Right lobe of liver (tissue), 6 donors: Measurements from ENCODE around the gene AARS1. TPM values are rescaled to one million over a fixed set of nuclear protein-coding genes. Genes with fewer than 3 reads are reported as not detected.
A peak's percentile ranks its signal among the peaks of the same experiment; 100 is the strongest.

Experiments used
- ATAC-seq, 4 donors: fragments of 200-7000 bp; cut with Tn5 transposase; one replicate each; pipeline ENCODE4 v1.9.1; 2020; ENCODE audit warnings: mild to moderate bottlenecking in 4 of 4, moderate library complexity in 4 of 4
- DNase-seq, 3 donors: peaks; one replicate each; pipeline ENCODE4 v3.0.0-alpha.2; 2020
- H3K27ac ChIP-seq, 3 donors: fragments of 200-600 bp; one replicate each; pipeline ENCODE4 v1.8.0; 2022
- H3K27me3 ChIP-seq, 2 donors: fragments of 200-600 bp; one replicate each; pipeline ENCODE4 v1.8.0; 2022
- H3K36me3 ChIP-seq, 4 donors: fragments of 200-600 bp; sonication (generic) in 1 of 4; one replicate each; pipeline versions ENCODE4 v1.5.1 to v1.8.0; 2017 to 2022; ENCODE audit warnings: control low read depth in 1 of 4
- H3K4me1 ChIP-seq, 4 donors: fragments of 200-600 bp; sonication (generic) in 1 of 4; one replicate each; pipeline versions ENCODE4 v1.5.1 to v1.8.0; 2017 to 2022; ENCODE audit warnings: control low read depth in 1 of 4
- H3K4me3 ChIP-seq, 3 donors: fragments of 200-600 bp; one replicate each; pipeline ENCODE4 v1.8.0; 2022
- H3K9me3 ChIP-seq, 4 donors: fragments of 200-600 bp; sonication (generic) in 1 of 4; one replicate each; pipeline versions ENCODE4 v1.5.1 to v1.8.0; 2017 to 2022; ENCODE audit warnings: control low read depth in 1 of 4
- CTCF ChIP-seq, 4 donors: fragments of 200-600 bp in 3 of 4; fragments of 450-650 bp in 1 of 4; IDR thresholded peaks; one replicate each; pipeline versions ENCODE4 v1.5.1 to v1.8.0; 2016 to 2022; ENCODE audit warnings: antibody characterized with exemption in 4 of 4, mild to moderate bottlenecking in 2 of 4
- POLR2A ChIP-seq: fragments of 450-650 bp; IDR thresholded peaks from one replicate; pipeline ENCODE4 v1.6.1; 2017; ENCODE audit warnings: antibody characterized with exemption, mild to moderate bottlenecking
- WGBS: methylation state at CpG from one replicate; pipeline ENCODE4 v1.1.6; 2018; ENCODE audit warnings: low coverage, low lambda C conversion rate; ENCODE audit not compliant: insufficient coverage; ENCODE audit errors: missing lambda C conversion rate; 5-methylcytosine and 5-hydroxymethylcytosine counted together
- intact Hi-C, 2 donors: fragments of 100-400 bp; cut with DNase I; formaldehyde crosslinking; loops; one replicate each; pipeline versions ENCODE4 v1.11.2 to v1.14.1; 2022
- total RNA-seq, 6 experiments: library from RNA; depleted of rRNA in 2 of 6; stranded (reverse); fragments of >200 nt in 2 of 6; fragmentation: NEBNext Ultra II Directional in 3 of 6; extraction: Animal tissue kit (Norgen Biotek cat#: 25700) in 3 of 6; gene quantifications; one replicate each; pipeline versions ENCODE4 v1.1.0 to v1.2.4, GENCODE V29; 2016 to 2023
- donor health status: DM: no; HTN: yes; CAD: no.
- donor health status: DM: no; HTN: no; CAD: no.
- donor health status: DM: no; HTN: no; CAD: no.
- donor health status: DM: no; HTN: yes; CAD: no.
- donor health status: DM: no; HTN: yes; CAD: no.

The AARS1 gene
- total RNA-seq, 6 experiments from 2014 or later: 74.2 to 91.8 (median 80.7) TPM

DNA sequence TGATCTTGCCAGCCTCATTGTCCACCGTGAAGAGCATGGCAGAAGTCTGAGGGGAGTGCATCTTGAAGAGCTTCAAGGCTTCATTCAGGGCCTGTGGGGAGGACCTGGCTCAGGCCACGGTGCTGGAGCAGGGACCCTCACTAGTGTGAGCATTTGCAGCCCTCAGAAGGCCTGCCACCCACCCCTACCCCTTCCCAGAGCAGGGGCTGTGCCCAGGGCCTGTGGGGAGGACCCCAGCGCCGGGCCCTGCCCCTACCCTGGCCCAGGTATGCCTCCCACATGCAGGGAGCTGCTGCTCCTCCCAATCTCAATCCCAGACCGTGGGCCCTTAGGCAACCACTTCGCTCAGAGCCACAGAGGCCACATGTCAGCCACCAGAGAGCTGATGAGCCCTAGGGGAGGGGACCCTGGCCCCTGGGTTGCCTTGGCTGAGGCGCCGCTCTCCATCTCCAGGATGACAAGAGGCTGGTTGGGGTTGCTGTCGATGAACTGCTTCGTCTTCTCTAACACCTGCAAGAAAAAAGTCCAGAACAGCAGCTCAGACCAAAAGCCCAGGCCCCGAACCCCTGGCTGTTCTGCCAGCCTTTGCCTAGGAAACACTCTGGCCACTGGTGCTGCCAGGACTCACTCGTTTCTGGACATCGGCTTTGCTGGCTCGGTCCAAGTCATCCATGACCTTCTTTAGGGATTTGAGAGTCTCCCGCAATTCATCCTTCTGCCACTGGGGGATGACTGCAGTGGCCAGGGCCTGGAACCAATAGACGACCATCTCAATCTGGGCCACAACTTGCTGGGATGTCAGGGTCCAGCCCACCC lies 35.8 kb downstream of the AARS1 start:
- no peak for ATAC-seq
- Histone ChIP-seq H3K36me3 (peaks cover 0 to 65% (median 47%) of the 10 kb centered on the region in 4 donors), H3K4me3 (no peak overlapping the region), H3K4me1 (peaks cover 0 to 20% (median 8%) of the 10 kb centered on the region in 4 donors), H3K9me3 (no peaks in the 10 kb centered on the region), H3K27me3 (no peaks in the 10 kb centered on the region), H3K27ac (no peak overlapping the region)
- peak in 1 of 3 donors; percentile 47 for DNase-seq
- intact Hi-C loops: loop anchor here in 1 of 2 donors (10.0 kb wide), 1 partner anchor 89 kb away; no protein-coding TSS in a partner anchor
- peak; percentile 34 to 38 (median 36) for TF ChIP-seq CTCF (IDR thresholded peaks at IDR 0.05)
- TF ChIP-seq POLR2A: no peak
- WGBS: 86% methylated on average over 3 of the region's 16 CpGs

GRCh38 chr16:70252355-70252988 lies 36.8 kb downstream of the AARS1 start:
- H3K27me3 ChIP-seq: no peaks in the 10 kb centered on the region
- peaks cover 0 to 20% (median 8%) of the 10 kb centered on the region in 4 donors for H3K4me1 ChIP-seq
- no peaks in the 10 kb centered on the region for H3K9me3 ChIP-seq
- H3K27ac ChIP-seq: no peak overlapping the region
- H3K4me3 ChIP-seq: no peak overlapping the region
- TF ChIP-seq POLR2A: no peak
- peak in 2 of 4 donors; percentile 9 to 28 for TF ChIP-seq CTCF (IDR thresholded peaks at IDR 0.05)
- intact Hi-C loops: loop anchor here in 1 of 2 donors (10.0 kb wide), 1 partner anchor 88 kb away; no protein-coding TSS in a partner anchor
- 78% methylated on average over 8 of the region's 21 CpGs for WGBS
- no peak for ATAC-seq
- DNase-seq: no peak
- H3K36me3 ChIP-seq: peaks cover 0 to 54% (median 40%) of the 10 kb centered on the region in 4 donors

DNA sequence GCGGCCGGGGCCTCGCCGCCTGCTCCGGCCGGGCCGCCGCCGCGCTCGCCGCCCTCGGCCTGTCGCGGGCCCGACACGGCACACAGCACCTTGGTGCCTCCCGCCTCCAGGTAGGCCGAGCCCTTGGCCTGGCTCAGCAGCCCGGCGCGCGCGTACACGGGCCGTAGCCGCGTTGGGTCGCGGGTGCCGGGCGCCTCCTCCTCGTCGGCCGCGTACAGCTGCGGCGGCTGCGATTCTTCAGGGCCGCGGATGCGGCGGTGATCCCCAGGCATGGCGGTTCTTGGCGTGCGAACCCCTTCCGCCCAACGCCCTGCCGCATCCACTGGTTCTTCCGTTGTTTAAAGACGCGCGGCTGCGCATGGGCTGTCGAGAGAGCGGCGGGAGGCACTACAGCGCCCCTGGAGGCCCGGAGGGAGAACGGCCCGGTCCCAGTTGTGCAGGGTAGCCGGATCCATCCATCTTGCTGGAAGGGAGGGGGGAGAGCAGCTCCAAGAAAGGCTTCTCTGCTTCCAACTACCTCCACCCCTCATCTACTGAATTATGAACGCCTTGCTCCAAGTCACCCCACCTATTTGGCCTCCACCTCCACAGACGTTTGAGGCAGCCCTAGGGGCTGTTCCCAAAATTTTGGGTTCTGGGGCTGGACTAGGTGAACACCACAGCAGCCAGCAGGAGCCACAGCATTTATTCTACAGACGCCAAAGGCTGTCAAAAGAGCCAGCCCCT lies 37.5 kb downstream of the AARS1 start, which contains the start of gene EXOSC6:
Gene EXOSC6 (minus strand): TSS at position 312 of the 726 bp plus-strand sequence. CDS start 40 bp downstream, at position 272.
- peak; percentile 94 to 98 (median 96) for TF ChIP-seq CTCF (IDR thresholded peaks at IDR 0.05)
- peak; percentile 77 for TF ChIP-seq POLR2A
- WGBS: 6% methylated on average over 8 of the region's 65 CpGs
- DNase-seq: peak; percentile 91 to 96 (median 92)
- H3K27me3 ChIP-seq: no peaks in the 10 kb centered on the region
- peaks cover 0 to 48% (median 34%) of the 10 kb centered on the region in 4 donors for H3K36me3 ChIP-seq
- ATAC-seq: peak; percentile 95 to 98 (median 96)
- H3K4me1 ChIP-seq: peaks cover 0 to 20% (median 8%) of the 10 kb centered on the region in 4 donors
- peak within 1 kb of the TSS; percentile 73 to 88 (median 84) for H3K4me3 ChIP-seq
- intact Hi-C loops: loop anchor here in 1 of 2 donors (10.0 kb wide), 1 partner anchor 87 kb away; no protein-coding TSS in a partner anchor
- H3K27ac ChIP-seq: peak within 1 kb of the TSS; percentile 60 to 79 (median 74)
- no peaks in the 10 kb centered on the region for H3K9me3 ChIP-seq
